HG02885 (cell line): ENCODE data around the gene FKBP7.
"Not testable (repeated sequence)": the region's sequence is repeated elsewhere in the genome, so short reads cannot be mapped to it uniquely, and the experiment has no call there.

ENCODE experiments used
- ATAC-seq: cut with Tn5 transposase; IDR thresholded peaks from one replicate; pipeline ENCODE4 v1.9.1; 2021; ENCODE audit warnings: mild to moderate bottlenecking; ENCODE audit not compliant: unreplicated experiment, poor library complexity

The FKBP7 gene, protein sequence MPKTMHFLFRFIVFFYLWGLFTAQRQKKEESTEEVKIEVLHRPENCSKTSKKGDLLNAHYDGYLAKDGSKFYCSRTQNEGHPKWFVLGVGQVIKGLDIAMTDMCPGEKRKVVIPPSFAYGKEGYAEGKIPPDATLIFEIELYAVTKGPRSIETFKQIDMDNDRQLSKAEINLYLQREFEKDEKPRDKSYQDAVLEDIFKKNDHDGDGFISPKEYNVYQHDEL

DNA sequence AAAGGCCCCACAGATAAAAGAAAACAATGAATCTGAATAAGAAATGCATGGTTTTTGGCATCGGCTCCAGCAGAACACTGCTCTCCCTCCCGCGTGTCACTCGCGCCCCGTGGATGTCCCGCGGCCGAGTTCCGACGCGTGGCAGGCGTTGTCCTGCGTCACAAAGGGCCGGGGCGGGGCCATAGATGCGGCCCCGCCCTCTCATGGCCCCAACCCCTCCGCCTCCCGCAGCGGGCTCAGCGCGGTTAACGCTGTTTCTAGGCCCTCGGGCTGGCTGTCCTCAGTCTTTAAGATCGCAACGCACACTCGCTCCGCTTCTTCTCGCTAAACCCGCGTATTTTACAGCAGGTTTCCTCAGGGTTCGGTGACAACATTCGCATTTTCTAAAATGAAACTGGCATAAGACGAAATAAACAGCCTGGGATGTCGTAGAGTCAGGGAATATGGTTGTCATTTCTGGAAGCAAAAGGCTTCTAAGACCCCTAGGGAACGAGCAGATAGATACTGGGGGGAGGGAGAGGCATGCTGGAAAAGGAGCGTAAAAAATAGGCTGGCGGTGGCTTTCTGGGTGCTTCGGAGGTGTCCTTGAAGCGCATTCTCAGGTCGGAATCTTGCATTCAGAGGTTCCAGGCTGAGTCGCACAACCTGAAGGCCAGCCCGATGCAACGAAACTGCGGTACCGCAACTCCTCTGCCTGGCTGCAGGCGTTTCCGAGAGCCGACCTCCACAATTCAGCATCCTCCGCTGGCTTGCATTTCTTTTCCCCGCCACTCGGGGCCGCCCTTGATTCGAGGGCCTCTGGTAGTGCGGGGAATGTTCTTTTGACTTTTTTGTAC lies at the start of gene FKBP7:
FKBP7 (minus strand) TSS at position 162 of the 836 bp plus-strand sequence; CDS start at position 61, 101 bp downstream.
- ATAC-seq: peak; percentile 53

DNA sequence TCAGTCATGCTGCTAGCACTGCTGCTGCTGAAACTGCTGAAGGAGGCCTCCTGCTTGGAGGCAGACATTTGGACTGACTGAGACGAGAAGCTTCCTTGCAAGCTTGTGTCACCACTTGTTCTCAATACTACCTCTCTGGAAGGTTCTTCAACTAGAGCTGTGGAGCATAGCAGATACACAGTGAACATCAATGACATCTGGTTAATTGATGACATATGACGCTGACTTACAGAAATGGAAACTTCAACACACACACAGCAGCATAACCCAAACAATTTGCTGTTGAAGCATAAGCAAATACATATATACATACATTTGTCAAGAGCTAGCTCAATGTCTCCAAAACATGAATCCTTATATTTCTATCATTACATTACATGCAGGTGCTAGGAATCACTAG lies 49.2 kb upstream of the FKBP7 start:
- ATAC-seq: no peak

DNA sequence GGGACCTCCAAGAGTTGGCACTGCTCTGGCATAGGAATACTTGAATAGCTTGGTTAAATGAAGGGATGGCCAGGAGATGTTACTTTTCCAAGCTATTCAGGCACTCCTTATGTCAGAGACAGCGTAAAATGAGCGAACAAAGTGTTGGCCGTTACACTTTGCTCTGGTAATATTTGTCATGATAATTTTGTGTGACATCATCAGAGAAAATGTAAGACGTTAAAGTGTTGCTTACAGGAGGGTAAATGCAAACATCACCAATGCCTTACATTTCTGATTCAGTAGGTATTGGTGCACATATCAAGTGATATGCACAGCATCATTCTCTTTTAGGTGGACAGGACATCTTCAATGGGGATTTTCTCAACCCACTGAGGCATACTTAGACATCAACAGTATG lies 47.9 kb upstream of the FKBP7 start:
- no peak for ATAC-seq

DNA sequence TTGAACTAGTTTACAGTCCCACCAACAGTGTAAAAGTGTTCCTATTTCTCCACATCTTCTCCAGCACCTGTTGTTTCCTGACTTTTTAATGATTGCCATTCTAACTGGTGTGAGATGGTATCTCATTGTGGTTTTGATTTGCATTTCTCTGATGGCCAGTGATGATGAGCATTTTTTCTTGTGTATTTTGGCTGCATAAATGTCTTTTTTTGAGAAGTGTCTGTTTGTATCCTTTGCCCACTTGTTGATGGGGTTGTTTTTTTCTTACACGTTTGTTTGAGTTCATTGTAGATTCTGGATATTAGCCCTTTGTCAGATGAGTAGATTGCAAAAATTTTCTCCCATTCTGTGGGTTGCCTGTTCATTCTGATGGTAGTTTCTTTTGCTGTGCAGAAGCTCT lies 47.1 kb upstream of the FKBP7 start:
- ATAC-seq: not testable (repeated sequence)

DNA sequence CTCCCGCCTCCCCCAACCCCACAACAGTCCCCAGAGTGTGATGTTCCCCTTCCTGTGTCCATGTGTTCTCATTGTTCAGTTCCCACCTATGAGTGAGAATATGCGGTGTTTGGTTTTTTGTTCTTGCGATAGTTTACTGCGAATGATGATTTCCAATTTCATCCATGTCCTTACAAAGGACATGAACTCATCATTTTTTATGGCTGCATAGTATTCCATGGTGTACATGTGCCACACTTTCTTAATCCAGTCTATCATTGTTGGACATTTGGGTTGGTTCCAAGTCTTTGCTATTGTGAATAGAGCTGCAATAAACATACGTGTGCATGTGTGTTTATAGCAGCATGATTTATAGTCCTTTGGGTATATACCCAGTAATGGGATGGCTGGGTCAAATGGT lies 46.6 kb upstream of the FKBP7 start:
- not testable (repeated sequence) for ATAC-seq

DNA sequence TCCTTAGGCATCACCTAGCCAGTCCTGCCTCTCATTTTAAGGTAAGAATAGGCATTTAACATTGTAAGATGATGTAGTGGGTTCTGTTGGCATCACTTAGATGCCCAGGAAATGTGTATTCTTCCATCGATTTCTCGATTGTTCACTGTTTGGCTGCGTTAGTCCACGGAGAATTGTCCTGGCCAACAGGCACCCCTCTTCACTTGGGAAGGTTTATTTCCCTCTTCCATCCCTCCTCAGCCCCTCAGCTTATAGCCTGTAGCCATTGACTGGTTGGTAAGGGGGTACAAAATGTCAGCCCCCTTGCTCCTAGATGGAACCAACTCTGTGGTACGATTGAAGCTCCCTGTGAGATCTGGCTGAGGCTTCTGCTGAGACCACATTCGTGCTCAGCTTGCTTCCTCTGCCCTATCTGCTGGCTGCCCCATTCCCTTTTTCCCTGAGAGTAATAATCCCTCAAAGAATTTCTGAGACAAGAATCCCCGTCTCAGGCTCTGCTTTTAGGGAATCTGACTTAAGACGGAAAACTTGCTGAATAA lies 45.3 kb upstream of the FKBP7 start:
- no peak for ATAC-seq

DNA sequence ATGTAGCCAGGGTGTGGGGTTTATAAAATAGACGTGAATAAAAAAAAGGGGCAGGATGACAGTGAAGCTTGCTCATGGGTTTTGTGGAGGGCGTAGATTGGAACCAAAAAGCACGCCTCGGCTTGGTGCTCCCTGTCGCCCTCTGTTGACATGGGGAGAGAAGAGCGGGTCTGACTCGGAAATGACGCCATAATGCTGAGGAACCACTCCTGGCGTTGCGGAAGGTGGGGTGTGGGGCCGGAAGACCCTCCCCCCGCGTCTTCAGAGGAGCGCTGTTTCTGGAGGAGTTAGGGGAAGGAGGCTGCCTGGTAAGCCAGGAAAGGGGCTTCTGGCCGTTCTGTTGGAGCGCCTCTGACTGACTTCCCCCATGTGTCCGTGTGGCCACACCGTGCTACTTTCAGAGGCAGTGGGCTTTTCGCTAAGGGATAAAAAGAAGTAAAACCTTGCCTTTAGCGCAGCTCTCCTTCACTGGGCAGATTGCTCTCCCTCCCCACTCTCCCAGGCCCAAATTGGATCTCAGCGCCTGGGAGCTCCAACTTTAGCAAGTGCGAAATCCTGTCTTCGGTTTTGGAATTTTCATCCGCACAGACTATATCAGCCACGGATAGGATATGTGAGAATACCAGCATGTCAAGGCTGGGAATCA lies 44.7 kb upstream of the FKBP7 start:
- peak; percentile 86 for ATAC-seq

DNA sequence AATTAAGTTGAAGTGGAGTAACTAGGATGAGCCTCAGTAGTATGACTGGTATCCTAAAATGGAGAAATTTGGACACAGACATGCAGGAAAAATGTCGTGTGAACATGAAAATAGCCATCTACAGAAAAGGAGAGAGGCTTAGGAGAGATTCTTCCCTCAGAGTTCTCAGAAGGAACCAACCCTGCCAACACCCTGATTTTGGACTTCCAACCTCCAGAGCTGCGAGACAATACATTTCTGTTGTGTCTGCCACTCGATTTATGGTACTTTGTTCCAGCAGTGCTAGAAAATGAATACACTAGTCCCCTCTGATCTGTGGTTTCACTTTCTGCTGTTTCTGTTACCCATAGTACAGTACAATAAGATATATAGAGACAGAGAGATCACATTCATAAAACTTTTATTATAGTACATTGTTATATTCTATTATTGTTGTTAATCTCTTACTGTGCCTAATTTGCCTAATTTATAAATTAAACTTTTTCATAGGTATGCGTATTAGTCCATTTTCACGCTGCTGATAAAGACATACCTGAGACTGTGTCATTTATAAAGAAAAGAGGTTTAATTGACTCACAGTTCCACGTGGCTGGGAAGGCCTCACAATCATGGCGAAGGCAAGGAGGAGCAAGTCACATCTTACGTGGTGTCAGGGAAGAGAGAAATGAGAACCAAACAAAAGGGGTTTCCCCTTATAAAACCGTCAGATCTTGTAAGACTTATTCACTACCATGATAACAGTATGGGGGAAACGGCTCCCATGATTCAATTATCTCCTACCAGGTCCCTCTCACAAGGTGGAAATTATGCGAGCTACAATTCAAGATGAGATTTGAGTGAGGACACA lies 43.1 kb upstream of the FKBP7 start:
- ATAC-seq: no peak

DNA sequence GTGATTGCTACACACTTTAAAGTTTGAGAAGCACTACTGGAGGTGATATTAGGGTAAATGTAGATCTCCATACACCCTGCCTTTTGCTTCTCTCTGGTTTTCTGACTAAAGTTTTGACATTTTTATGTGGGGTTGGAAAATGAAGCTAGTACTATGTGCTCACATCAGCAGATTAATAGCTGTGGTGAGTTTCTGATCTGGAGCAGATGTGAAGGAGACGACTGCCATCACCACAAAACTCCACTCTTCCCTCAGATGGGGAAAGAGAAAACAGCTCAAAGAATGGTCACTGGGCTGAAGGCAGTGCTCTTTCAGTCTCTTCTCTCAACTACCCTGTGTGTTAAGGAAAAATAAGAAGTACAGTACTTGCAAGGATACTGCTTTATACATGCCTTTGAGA lies 39.1 kb upstream of the FKBP7 start:
- no peak for ATAC-seq

DNA sequence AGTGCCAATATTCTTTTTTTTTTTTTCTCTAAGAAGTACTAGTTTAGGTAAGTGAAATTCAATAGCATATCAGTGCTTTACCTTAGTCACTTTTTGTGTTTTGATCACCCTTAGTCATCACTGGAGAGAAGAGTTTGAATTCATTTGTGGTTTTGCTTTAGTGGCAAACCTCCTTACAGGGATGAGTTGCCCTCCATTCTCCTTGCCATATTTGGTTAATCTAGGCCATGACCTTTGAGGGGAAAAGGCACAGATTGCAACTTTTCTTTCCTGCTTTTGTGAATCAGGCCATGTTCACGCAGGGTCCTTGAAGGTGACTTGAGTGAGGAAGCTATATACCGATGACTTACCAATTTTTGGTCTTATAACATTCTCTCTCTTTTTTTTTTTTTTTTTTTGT lies 36.3 kb upstream of the FKBP7 start:
- peak; percentile 39 for ATAC-seq

DNA sequence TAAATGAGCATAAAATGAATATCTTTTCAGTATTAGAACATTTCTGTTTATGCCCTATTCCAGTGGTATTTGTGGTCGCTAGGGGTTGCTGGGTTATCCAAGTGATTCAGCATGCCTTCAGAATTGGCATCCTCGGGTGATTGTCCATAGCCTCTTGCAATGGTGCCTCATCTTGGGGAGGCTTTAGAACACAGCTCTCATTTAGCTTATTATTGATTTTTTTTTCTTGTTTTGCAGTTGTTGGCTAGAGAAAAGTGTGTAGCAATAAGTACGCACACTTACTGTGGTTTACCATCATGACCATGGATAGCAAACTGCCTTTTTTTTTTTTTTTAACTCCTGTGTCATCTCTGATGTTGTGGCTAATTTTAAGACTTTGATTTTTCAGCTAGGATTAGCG lies 35.5 kb upstream of the FKBP7 start:
- ATAC-seq: no peak

DNA sequence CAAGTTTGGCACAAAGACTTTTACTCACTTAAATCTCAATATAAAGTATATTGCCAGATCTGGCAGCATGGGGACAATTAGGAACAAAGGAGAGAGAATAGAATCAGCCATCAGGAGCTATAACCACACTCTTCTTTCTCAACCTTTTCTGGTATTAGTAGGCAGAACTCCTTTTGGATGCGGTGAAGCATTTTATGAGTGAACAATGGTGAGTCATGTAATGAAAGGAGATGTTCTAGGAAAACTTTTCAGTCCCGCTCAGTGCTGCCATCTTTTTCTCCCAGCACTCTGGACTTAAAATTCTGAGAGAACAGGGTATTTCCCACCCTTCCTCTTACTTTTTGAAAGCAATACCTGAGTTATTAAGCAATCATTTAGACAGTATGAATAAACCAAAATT lies 34.1 kb upstream of the FKBP7 start:
- ATAC-seq: no peak

DNA sequence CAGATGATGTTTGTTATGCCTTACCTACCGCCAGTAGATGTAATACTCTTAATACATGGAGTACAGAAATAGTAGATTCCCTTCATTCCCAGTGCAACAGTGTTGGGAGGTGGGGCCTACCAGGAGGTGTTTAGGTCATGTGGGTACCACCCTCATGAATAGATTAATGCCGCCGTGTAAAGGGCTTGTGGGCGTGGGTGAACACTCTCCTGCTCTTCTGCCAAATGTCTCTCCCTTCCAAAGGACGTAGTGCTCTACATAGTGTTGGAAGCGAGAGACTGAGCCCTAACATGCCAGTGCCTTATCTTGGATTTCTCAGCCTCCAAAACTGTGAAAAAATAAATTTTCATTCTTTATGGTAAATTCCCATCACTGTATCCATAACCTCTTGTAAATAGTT lies 32.0 kb upstream of the FKBP7 start:
- no peak for ATAC-seq

DNA sequence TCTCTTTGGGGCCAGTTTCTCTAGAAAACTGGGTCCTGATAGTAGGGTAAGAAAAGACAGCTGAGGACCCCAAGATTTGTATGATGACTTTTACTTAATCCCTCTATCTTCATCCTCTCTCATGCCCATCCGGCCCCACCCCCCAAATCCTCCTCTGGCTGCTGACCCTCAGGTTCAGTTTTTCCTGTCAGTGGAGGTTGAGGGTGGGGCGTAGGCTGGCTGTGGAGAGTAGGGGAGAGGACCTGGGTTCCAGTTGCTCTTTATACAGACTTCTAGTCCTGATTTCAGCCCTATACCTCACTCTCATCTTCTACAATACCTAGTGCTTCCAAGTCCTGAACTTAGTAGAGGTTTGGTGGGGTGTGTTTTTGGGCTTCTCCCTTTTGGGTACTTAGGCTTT lies 30.2 kb upstream of the FKBP7 start:
- ATAC-seq: no peak

DNA sequence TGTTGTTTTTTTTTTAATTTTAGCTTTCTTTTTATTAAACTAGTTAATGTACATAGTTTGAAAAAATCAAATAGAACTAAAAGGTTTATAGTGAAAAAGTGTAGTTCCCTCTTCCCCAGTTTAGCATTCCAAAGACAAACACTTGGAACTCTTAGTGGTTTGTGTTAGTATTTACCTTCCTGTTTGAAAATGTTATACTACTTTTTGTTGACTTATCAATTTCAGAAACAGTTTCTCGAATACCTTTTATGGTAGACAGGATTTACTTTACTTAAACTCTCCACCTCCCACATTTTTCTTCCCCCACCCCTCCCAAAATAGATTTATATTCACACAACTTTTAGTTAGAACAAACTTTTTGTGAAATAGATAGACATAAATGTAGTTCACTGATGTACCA lies 28.5 kb upstream of the FKBP7 start:
- peak; percentile 9 for ATAC-seq

DNA sequence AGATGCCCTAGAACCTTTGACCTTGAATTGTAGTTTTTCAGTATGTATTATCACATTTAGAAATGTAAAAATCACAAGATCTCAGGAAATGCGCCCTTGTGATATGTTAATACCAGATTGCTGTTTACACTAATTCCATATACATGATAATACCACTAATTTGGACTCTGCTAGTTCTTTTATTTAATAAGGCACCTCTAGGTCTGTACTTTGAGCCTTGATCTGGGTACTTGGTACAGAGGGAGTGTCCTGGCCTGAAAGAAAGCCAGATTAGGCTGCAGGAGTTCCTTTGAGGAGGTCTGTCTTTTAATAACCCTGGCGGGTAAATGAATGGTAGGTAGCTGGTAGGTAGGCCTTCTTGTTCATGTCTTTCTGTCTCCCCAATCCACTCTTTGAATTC lies 28.1 kb upstream of the FKBP7 start:
- ATAC-seq: no peak

DNA sequence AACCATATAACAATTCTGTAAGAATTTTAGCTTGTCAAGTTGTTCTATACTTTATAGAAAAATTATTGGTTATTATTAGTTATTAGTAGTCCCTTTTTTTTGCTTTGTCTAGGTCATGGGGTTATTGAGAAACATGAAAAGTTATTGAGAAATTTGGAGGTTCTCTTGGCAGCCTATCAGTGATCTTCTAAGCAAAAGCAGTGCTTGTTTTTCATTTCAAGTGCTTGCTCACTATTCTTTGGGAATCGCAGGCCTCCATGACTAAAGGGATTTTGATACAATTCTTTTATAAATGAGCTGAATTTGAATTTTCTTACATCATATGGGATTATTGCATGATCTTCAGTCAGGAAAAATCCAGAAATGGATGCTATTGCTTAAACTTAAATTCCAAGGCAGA lies 27.7 kb upstream of the FKBP7 start:
- no peak for ATAC-seq

DNA sequence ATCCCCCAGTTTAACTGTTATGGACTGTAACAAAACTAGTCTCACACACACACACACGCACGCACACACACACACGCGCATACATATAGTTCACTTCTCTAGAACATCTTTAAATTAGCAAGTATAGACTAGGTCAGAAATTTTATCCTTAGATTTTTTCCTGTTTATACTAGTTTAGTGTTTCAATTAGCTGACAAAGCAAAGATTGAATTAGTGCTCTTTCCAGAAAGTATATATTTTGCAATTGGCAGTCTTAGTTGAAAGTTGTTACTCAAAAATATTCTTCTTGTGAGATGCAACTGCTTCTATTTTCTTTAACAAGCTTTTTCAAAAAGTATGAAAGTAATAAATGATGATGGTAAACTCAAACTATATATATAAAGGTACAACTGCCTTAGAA lies 24.4 kb upstream of the FKBP7 start:
- ATAC-seq: no peak

DNA sequence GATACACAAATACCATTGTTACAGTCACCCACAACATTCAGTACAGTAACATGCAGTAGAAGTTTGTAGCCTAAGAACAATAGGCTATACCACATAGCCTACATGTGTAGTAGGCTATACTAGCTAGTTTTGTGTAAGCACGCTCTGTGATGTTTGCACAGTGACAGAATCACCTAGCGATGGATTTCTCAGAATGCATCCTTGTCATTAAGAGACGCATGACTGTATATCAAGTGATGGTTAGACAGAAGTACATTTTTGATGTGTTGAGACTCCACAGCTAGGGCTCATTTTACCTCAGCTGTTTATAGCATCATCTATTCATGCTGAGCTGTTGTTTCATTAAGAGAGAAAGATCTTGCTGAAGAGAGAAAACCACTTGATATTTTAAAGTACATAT lies 21.2 kb upstream of the FKBP7 start:
- no peak for ATAC-seq

DNA sequence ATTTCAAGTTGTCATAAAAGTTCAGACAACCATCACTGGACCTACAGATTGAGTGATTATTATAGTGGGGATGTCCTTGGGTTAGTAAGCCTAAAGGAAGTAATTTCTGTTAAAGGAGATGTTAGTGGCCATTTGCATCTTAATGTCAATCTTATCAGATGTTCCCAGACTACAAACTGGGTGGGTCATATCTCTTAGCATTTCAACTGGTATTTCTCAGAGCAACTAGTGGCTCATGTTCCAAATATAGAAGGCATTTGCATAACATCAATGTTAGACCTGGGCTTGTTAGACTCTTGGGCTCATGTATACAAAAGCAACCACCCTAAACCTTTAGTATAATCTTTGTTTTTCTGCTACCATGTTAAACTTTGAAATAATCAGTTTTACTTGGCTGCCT lies 19.7 kb upstream of the FKBP7 start:
- ATAC-seq: peak; percentile 79
